ENCODE measurements around the gene GARIN6.

Gene GARIN6

GRCh38 chr12:99627459-99627858 is 20.1 kb upstream of the GARIN6 start:
- no peak overlapping the region for H3K4me2 ChIP-seq (ENCODE audit: insufficient read depth, low read length)
- H3K36me3 ChIP-seq (ENCODE audit: insufficient read depth, low read length): no peaks in the 10 kb centered on the region
- no peaks in the 10 kb centered on the region for H3K27me3 ChIP-seq (ENCODE audit: insufficient read depth, low read length, poor library complexity)
- no peak overlapping the region for H3K4me3 ChIP-seq (ENCODE audit: low read depth in 1 of 2, low read length in 2 of 2)
- no peak overlapping the region for H2AFZ ChIP-seq (ENCODE audit: low read depth, low read length)
- H4K20me1 ChIP-seq (ENCODE audit: insufficient read depth, low read length): no peaks in the 10 kb centered on the region
- TF ChIP-seq EZH2 (IDR thresholded peaks at IDR 0.05; ENCODE audit: borderline replicate concordance, low read depth, low read length, severe bottlenecking): no peak
- no peak for TF ChIP-seq CTCF (IDR thresholded peaks at IDR 0.05; ENCODE audit: borderline replicate concordance, extremely low read depth, low read length, poor library complexity, severe bottlenecking)
- H3K27ac ChIP-seq (ENCODE audit: low read length): no peak overlapping the region
- no peak for DNase-seq
- no peak for ATAC-seq (ENCODE audit: insufficient read depth, low read depth)
- no peaks in the 10 kb centered on the region for H3K4me1 ChIP-seq (ENCODE audit: insufficient read depth, low read length)
- H3K9ac ChIP-seq (ENCODE audit: low read depth, low read length): no peak overlapping the region
- no peaks in the 10 kb centered on the region for H3K79me2 ChIP-seq (ENCODE audit: insufficient read depth, low read length)
- H3K9me3 ChIP-seq (ENCODE audit: insufficient read depth, low read length, severe bottlenecking): no peaks in the 10 kb centered on the region

DNA sequence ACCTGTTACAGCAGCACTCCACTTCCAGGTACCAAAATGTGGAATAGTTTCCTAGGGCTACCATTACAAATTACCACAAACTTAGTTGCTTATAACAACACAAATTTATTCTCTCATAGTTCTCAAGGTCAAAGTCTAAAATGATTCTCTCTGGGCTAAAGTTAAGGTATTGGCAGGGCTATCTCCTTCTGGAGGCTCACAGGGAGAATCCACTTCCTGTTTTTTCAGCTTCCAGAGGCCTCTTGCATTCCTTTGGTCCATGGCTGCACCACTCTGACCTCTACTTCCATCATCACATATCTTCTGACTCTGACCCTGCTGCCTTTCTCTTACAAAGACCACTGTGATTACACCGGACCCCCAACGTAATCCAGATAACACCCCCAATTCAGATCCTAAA is 2.9 kb upstream of the GARIN6 start:
- Histone ChIP-seq H3K36me3 (ENCODE audit: insufficient read depth, low read length) (no peaks in the 10 kb centered on the region), H3K4me1 (ENCODE audit: insufficient read depth, low read length) (no peaks in the 10 kb centered on the region), H3K9ac (ENCODE audit: low read depth, low read length) (no peak overlapping the region), H3K9me3 (ENCODE audit: insufficient read depth, low read length, severe bottlenecking) (no peaks in the 10 kb centered on the region), H3K4me2 (ENCODE audit: insufficient read depth, low read length) (no peak overlapping the region), H3K27ac (ENCODE audit: low read length) (no peak overlapping the region), H3K79me2 (ENCODE audit: insufficient read depth, low read length) (no peaks in the 10 kb centered on the region), H2AFZ (ENCODE audit: low read depth, low read length) (no peak overlapping the region), H3K4me3 (ENCODE audit: low read depth in 1 of 2, low read length in 2 of 2) (no peak overlapping the region), H3K27me3 (ENCODE audit: insufficient read depth, low read length, poor library complexity) (no peaks in the 10 kb centered on the region), H4K20me1 (ENCODE audit: insufficient read depth, low read length) (no peaks in the 10 kb centered on the region)
- TF ChIP-seq CTCF (IDR thresholded peaks at IDR 0.05; ENCODE audit: borderline replicate concordance, extremely low read depth, low read length, poor library complexity, severe bottlenecking) (no peak), EZH2 (IDR thresholded peaks at IDR 0.05; ENCODE audit: borderline replicate concordance, low read depth, low read length, severe bottlenecking) (no peak)
- ATAC-seq (ENCODE audit: insufficient read depth, low read depth): no peak
- DNase-seq: no peak

- no peaks in the 10 kb centered on the region for H3K36me3 ChIP-seq (ENCODE audit: insufficient read depth, low read length)
- ATAC-seq (ENCODE audit: insufficient read depth, low read depth): no peak
- no peak for DNase-seq
- H4K20me1 ChIP-seq (ENCODE audit: insufficient read depth, low read length): no peaks in the 10 kb centered on the region
- no peaks in the 10 kb centered on the region for H3K79me2 ChIP-seq (ENCODE audit: insufficient read depth, low read length)
- no peaks in the 10 kb centered on the region for H3K9me3 ChIP-seq (ENCODE audit: insufficient read depth, low read length, severe bottlenecking)
- H3K27ac ChIP-seq (ENCODE audit: low read length): no peak overlapping the region
- H3K27me3 ChIP-seq (ENCODE audit: insufficient read depth, low read length, poor library complexity): no peaks in the 10 kb centered on the region
- H2AFZ ChIP-seq (ENCODE audit: low read depth, low read length): no peak overlapping the region
- H3K4me2 ChIP-seq (ENCODE audit: insufficient read depth, low read length): no peak overlapping the region
- TF ChIP-seq EZH2 (IDR thresholded peaks at IDR 0.05; ENCODE audit: borderline replicate concordance, low read depth, low read length, severe bottlenecking) (no peak), CTCF (IDR thresholded peaks at IDR 0.05; ENCODE audit: borderline replicate concordance, extremely low read depth, low read length, poor library complexity, severe bottlenecking) (no peak)
- H3K4me3 ChIP-seq (ENCODE audit: low read depth in 1 of 2, low read length in 2 of 2): no peak overlapping the region
- no peak overlapping the region for H3K9ac ChIP-seq (ENCODE audit: low read depth, low read length)
- H3K4me1 ChIP-seq (ENCODE audit: insufficient read depth, low read length): no peaks in the 10 kb centered on the region
Observed at GRCh38 chr12:99648183-99648582, 630 bp downstream of the GARIN6 start.

DNA sequence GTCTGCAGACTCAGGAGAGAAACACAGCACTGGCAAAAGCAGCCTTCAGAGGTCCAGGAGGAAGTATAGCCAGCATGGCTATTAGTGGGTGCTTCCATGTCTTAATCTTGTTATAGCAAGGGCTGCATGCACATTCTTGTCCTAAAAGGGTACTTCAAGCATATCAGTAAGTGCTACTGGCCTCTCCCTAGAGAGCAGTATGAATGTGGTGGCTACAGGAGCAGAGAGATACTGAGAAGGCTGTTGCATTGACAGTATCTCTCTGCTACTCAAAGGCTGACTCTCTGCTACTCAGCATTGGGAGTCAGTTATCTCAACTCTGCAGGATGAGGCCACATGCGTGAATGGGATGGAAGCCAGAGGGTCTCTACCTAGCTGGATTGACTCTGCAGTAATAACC is 2.0 kb downstream of the GARIN6 start:
- no peaks in the 10 kb centered on the region for H4K20me1 ChIP-seq (ENCODE audit: insufficient read depth, low read length)
- H2AFZ ChIP-seq (ENCODE audit: low read depth, low read length): no peak overlapping the region
- no peak overlapping the region for H3K27ac ChIP-seq (ENCODE audit: low read length)
- H3K36me3 ChIP-seq (ENCODE audit: insufficient read depth, low read length): no peaks in the 10 kb centered on the region
- H3K79me2 ChIP-seq (ENCODE audit: insufficient read depth, low read length): no peaks in the 10 kb centered on the region
- no peaks in the 10 kb centered on the region for H3K9me3 ChIP-seq (ENCODE audit: insufficient read depth, low read length, severe bottlenecking)
- no peaks in the 10 kb centered on the region for H3K27me3 ChIP-seq (ENCODE audit: insufficient read depth, low read length, poor library complexity)
- no peak overlapping the region for H3K4me2 ChIP-seq (ENCODE audit: insufficient read depth, low read length)
- no peak overlapping the region for H3K4me3 ChIP-seq (ENCODE audit: low read depth in 1 of 2, low read length in 2 of 2)
- ATAC-seq (ENCODE audit: insufficient read depth, low read depth) (no peak), DNase-seq (no peak)
- TF ChIP-seq CTCF (IDR thresholded peaks at IDR 0.05; ENCODE audit: borderline replicate concordance, extremely low read depth, low read length, poor library complexity, severe bottlenecking) (no peak), EZH2 (IDR thresholded peaks at IDR 0.05; ENCODE audit: borderline replicate concordance, low read depth, low read length, severe bottlenecking) (no peak)
- H3K9ac ChIP-seq (ENCODE audit: low read depth, low read length): no peak overlapping the region
- no peaks in the 10 kb centered on the region for H3K4me1 ChIP-seq (ENCODE audit: insufficient read depth, low read length)

Measured in DND-41 (cell line).